Medulla oblongata (tissue), 1 donor: ENCODE measurements around the gene PCDHGB5.

Experiments
- DNase-seq: peaks from one replicate; pipeline ENCODE4 v3.0.0-alpha.2; 2015; ENCODE audit errors: extremely low spot score

The PCDHGB5 gene

DNA sequence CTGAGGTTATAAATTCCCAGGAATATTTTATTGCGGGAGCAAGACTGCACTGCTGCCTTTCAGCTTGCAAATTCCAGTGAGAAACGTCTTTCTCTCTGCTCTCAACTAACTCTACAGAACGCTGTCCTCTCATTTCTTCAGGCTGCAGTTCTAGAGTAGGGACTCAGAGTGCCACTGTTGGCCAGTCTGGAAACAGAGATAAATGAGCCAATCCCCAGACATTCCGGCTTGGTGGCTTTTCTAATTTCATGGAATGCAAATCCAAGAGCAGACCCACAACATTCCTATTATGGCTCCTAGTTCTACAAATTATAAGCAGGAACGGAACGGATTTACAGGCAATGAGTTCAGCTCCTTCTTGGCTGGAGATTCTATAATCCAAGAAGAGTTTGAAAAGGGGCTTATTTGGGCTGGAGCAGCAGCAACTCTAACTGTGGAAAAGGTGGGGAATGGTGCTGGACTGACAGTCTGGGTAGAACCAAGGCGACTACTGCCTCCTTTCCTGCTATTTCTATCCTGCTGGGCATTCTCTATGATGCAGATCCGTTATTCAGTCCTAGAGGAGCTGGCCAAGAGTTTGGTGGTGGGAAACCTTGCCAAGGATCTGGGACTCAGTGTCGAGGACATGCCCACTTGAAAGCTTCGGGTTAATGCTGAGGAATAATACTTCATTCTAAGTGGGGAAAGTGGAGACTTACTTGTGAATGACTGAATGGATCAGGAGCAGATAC lies 41.8 kb downstream of the PCDHGB5 start:
- no peak for DNase-seq

DNA sequence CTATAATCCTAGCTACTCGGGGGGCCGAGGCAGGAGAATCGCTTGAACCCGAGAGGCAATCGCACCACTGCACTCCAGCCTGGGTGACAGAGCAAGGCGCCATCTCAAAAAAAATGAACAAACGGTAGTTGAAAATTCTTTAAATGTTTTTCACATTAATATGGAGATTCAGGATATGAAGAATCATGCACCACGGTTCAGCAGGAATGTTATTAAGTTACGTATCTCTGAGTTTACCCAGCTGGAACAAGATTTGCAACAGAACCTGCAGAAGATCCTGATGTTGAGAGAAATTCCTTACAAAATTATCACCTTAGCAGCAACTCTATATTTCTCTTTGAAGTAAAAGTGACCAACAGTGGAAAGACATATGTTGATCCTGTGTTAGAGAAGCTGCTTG lies 42.6 kb downstream of the PCDHGB5 start:
- no peak for DNase-seq

DNA sequence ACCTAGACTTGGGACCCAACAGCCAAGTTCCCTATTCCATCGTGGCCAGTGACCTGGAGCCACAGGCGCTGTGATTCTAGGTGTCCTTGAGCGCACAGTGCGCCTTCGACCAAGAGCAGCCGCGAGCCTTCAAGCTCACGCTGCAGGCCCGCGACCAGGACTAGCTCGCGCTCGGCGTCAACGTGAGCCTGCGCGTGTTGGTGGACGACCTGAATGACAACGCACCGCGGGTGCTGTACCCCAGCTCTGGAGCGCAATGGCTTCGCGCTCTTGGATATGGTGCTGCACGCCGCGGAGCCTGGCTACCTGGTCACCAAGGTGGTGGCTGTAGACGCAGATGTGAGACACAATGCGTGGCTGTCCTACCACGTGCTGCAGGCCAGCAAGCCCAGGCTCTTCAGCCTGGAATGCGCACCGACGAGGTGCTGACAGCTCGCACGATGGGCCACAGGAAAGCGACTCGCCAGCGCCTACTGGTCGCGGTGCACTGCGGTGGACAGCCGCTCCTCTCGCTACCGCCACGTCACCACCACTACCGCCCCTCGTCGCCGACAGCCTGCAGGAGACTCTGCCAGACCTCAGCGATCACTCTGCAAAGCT lies 43.9 kb downstream of the PCDHGB5 start:
- DNase-seq, result no peak
